ENCODE results near the gene GRID2.
"Not testable (repeated sequence)": the region's sequence is repeated elsewhere in the genome, so short reads cannot be mapped to it uniquely, and the experiment has no call there.

The GRID2 gene

DNA sequence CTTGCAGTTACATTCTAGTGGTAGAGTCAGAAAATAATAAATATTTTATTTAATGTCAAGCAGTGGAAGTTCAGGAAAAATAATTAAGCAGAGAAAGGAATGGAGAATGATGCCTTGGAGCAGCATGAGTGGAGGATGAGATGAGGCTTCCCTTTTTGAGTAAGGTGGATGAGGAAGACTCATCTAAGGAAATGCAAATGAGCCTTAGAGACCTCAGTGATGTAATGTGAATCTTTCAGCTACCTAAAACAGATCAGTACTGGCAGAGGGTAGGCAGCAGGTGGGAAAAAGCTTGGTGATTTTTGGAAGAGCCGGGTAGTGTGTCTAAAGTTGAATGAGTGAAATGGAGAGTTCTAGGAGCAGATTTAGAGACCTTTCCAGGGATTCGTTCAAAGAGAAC, 118.2 kb downstream of the GRID2 start:
- no peaks in the 10 kb centered on the region for H4K20me1 ChIP-seq
- no peak overlapping the region for H3K4me3 ChIP-seq
- no peak overlapping the region for H3K4me2 ChIP-seq
- H3K27ac ChIP-seq, result no peak overlapping the region
- no peak for TF ChIP-seq Cebpa-rat (IDR thresholded peaks at IDR 0.05)
- H3K9me3 ChIP-seq, result no peaks in the 10 kb centered on the region
- no peak overlapping the region for H3K9ac ChIP-seq
- H3K36me3 ChIP-seq, result no peaks in the 10 kb centered on the region
- no peaks in the 10 kb centered on the region for H3K27me3 ChIP-seq
- no peaks in the 10 kb centered on the region for H3K4me1 ChIP-seq

DNA sequence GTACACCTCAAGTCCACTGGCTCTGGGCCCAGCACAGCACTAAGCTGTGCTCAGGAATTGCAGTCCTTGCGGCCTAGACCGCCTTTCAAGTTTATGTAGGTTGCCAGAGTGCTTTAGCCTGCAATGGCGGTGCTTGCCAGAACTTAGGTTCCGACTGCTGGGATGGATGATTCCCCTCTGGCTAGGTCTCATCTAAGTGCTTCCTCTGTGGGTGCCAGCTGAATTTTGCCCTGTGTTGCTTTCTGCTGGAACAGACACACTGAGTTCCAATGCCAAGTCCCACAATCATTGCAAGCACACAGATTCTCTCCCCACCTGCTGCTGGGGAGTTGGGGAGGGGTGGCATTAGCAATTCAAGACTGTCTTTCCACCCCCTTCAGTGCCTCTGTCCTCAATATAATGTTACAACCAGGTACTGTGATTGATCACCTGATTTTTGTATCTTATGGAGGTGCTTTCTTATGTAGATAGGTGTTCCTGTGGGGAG, 129.5 kb downstream of the GRID2 start:
- Histone ChIP-seq H3K9me3 (no peaks in the 10 kb centered on the region), H3K27ac (no peak overlapping the region), H3K36me3 (no peaks in the 10 kb centered on the region), H4K20me1 (no peaks in the 10 kb centered on the region), H3K4me1 (no peaks in the 10 kb centered on the region), H3K4me2 (no peak overlapping the region), H3K27me3 (no peaks in the 10 kb centered on the region), H3K4me3 (no peak overlapping the region), H3K9ac (no peak overlapping the region)
- no peak for TF ChIP-seq Cebpa-rat (IDR thresholded peaks at IDR 0.05)

DNA sequence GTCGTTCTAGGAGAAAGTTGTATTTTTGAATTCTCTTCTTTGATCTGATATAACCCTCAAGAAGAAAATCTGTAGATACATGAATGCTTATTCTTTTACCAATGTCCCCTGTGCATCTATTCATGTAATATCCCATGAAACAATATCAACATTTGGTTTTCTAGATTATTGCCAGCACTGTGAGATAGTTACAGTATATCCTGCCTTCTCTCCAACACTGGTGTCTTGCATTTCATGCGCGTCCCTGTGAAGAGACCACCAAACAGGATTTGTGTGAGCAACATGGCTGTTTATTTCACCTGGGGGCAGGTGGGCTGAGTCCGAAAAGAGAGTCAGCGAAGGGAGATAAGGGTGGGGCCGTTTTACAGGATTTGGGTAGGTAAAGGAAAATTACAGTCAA, 135.0 kb downstream of the GRID2 start:
- not testable (repeated sequence) for H3K27ac ChIP-seq, H3K9me3 ChIP-seq, H3K4me1 ChIP-seq, H3K4me3 ChIP-seq, H3K27me3 ChIP-seq, H3K9ac ChIP-seq, H3K4me2 ChIP-seq, H3K36me3 ChIP-seq, H4K20me1 ChIP-seq

DNA sequence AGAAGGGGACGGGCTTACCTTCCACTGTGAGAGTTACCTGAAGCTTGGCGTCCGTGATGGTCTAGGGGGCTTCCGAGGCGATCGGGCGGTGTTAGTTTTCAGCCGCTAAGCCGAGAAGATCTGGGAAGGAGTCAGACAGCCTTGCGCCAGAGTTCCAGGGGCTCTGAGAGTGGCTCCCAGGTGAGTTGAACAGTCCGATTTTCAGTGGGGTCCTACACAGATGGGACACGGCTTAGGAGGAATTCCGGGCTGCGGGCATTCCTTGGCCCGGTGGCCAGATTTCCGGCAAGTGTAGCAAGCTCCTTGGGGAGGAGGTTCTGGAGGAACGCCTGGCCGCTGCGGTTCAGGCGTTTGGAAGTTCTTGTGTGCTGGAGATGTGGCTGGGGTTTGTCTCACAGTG, 138.4 kb downstream of the GRID2 start:
- H4K20me1 ChIP-seq, H3K36me3 ChIP-seq, H3K27ac ChIP-seq, H3K27me3 ChIP-seq, H3K4me1 ChIP-seq, H3K9ac ChIP-seq, H3K9me3 ChIP-seq, H3K4me2 ChIP-seq, H3K4me3 ChIP-seq: not testable (repeated sequence)

DNA sequence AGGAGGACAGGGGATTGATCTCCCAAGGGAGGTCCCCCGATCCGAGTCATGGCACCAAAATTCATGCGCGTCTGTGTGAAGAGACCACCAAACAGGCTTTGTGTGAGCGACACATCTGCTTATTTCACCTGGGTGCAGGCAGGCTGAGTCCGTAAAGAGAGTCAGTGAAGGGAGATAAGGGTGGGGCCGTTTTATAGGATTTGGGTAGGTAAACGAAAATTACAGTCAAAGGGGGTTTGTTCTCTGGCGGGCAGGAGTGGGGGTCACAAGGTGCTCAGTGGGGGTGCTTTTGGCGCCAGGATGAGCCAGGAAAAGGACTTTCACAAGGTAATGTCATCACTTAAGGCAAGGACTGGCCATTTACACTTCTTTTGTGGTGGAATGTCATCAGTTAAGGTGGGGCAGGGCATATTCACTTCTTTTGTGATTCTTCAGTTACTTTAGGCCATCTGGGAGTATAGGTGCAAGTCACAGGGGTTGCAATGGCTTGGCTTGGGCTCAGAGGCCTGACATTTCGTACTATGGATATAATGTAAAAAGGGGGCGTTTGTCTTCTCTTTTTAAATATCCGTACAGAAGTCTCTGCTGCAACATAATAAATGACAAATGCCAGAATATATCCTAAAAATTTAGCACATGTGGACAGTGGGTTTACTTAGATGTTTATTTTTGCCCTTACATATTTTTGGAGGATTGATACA, 140.5 kb downstream of the GRID2 start:
- H3K4me1 ChIP-seq, H4K20me1 ChIP-seq, H3K9me3 ChIP-seq, H3K27ac ChIP-seq, H3K4me2 ChIP-seq, H3K27me3 ChIP-seq, H3K4me3 ChIP-seq, H3K9ac ChIP-seq, H3K36me3 ChIP-seq: not testable (repeated sequence)

DNA sequence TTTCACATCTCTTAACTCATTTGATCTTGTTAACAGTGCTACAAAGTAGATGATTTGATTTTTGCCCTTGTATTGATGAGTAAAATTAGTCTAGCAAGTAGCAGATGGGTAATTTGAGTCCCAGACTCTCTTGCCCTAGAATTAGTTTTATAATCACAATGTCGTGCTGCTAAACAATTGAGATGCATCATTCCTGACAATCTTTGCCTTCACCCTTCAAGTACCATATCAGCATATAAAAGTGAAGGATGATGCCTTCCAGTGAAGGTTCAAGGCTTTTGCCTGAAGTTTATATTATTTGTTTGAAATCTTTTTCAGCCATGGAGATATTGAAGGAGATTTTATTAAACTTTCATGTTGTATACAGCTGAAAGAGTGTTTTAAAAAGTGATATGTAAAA, 141.4 kb downstream of the GRID2 start:
- Histone ChIP-seq H4K20me1 (no peaks in the 10 kb centered on the region), H3K4me3 (no peak overlapping the region), H3K27me3 (no peaks in the 10 kb centered on the region), H3K9me3 (no peaks in the 10 kb centered on the region), H3K4me2 (no peak overlapping the region), H3K27ac (no peak overlapping the region), H3K4me1 (no peaks in the 10 kb centered on the region), H3K9ac (no peak overlapping the region), H3K36me3 (no peaks in the 10 kb centered on the region)
- TF ChIP-seq Cebpa-rat (IDR thresholded peaks at IDR 0.05), result no peak

DNA sequence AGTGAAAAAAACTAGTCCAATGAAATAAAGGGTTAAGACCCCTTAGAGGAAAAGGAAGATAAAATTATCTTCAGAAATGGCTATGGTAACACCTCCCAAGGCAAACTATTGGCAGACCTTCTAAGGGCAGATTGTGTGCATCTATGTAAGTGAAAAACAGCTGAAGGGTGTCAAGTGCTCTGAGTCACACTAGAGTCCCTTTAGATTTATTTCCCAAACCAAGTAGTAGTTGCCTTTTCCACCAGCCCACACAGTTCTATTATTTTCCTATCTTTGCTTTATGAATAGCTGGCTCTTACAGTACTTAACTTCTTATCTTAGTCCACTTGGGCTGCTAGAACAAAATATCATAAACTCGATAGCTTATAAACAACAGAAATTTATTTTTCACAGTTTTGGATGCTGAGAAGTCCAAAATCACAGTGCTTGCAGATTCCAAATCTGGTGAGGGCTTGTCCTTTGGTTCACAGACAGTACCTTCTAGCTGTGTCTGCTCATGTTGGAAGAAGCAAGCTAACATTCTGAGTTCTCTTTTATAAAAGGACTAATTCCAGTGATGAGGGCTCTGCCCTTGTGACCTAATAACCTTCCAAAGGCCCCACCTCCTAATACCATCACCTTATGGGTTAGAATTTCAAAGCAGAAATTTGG, 143.6 kb downstream of the GRID2 start:
- Histone ChIP-seq H3K4me2 (no peak overlapping the region), H3K27me3 (no peaks in the 10 kb centered on the region), H3K9ac (no peak overlapping the region), H4K20me1 (no peaks in the 10 kb centered on the region), H3K27ac (no peak overlapping the region), H3K4me1 (no peaks in the 10 kb centered on the region), H3K4me3 (no peak overlapping the region), H3K36me3 (no peaks in the 10 kb centered on the region), H3K9me3 (no peaks in the 10 kb centered on the region)
- no peak for TF ChIP-seq Cebpa-rat (IDR thresholded peaks at IDR 0.05)

DNA sequence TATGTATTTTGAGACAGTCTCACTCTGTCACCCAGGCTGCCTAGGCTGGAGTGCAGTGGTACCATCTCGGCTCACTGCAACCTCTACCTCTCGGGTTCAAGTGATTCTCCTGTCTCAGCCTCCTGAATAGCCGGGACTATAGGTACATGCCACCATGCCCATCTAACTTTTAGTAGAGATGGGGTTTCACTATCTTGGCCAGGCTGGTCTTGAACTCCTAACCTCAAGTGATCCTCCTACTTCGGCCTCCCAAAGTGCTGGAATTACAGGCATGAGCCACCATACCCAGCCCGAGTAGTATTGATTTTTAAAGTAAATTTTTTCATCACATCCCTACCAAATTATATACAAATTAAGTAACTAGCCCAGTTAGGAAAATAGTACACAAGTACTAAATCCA, 144.4 kb downstream of the GRID2 start:
- H3K9me3 ChIP-seq, H3K36me3 ChIP-seq, H3K4me2 ChIP-seq, H4K20me1 ChIP-seq, H3K27ac ChIP-seq, H3K9ac ChIP-seq, H3K27me3 ChIP-seq, H3K4me3 ChIP-seq, H3K4me1 ChIP-seq: not testable (repeated sequence)

DNA sequence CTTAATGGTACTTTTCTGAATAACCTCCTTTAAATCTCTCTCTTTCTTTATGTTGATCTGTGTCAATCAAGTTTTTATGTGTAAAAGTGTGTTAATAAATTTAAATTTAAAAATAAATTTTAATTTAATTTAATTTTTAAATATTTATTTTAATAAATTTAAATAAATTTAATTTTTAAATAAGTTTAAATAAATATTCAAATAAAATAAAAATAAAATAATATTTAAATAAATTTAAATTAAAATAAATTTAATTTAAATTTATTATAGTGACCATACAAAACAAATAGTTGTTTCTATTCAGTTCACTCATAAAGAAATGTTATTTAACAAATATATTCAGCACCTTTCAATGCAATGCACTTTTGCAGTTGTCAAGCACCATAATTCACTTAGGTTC, 146.9 kb downstream of the GRID2 start:
- Histone ChIP-seq H3K4me1 (no peaks in the 10 kb centered on the region), H3K9me3 (no peaks in the 10 kb centered on the region), H4K20me1 (no peaks in the 10 kb centered on the region), H3K27me3 (no peaks in the 10 kb centered on the region), H3K4me3 (no peak overlapping the region), H3K4me2 (no peak overlapping the region), H3K27ac (no peak overlapping the region), H3K36me3 (no peaks in the 10 kb centered on the region), H3K9ac (no peak overlapping the region)
- TF ChIP-seq Cebpa-rat (IDR thresholded peaks at IDR 0.05), result no peak

DNA sequence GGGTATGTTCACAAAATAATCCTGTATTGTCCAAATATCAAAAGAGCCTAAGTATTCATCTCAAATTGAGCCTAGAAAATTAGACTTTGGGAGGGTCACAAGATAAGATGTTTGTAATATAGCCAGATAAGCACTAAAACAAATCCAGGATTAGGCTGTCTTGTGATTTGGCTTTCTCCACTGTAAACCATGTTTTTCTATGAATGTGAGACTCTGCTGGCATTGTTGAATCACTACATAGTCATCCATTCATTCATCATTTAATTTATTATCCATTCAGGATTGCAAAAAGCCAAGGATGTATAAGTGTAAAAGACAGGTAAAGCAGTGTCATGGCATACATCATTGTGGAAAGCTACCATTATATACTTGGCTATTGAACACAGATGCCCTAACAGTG, 148.0 kb downstream of the GRID2 start:
- H3K4me2 ChIP-seq, result no peak overlapping the region
- no peaks in the 10 kb centered on the region for H3K27me3 ChIP-seq
- no peaks in the 10 kb centered on the region for H3K36me3 ChIP-seq
- no peak overlapping the region for H3K9ac ChIP-seq
- H3K4me1 ChIP-seq, result no peaks in the 10 kb centered on the region
- H4K20me1 ChIP-seq, result no peaks in the 10 kb centered on the region
- H3K27ac ChIP-seq, result no peak overlapping the region
- H3K4me3 ChIP-seq, result no peak overlapping the region
- no peaks in the 10 kb centered on the region for H3K9me3 ChIP-seq
- TF ChIP-seq Cebpa-rat (IDR thresholded peaks at IDR 0.05), result no peak

DNA sequence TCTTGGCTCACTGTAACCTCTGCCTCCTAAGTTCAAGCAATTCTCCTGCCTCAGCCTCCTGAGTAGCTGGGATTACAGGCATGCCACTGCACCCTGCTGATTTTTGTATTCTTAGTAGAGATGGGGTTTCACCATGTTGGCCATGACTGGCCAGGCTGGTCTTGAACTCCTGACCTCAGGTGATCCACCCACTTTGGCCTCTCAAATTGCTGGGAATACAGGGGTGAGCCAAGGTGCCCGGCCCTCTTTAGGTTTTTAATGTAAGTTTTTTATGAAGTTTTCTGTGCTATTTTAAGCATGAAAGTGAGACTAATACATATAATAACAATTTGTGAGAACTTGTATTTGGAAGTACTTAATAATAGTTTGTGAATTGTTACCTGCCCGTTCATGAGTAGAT, 148.6 kb downstream of the GRID2 start:
- not testable (repeated sequence) for H3K9me3 ChIP-seq, H3K27me3 ChIP-seq, H3K36me3 ChIP-seq, H4K20me1 ChIP-seq, H3K4me3 ChIP-seq, H3K4me1 ChIP-seq, H3K4me2 ChIP-seq, H3K27ac ChIP-seq, H3K9ac ChIP-seq

Measured in BLaER1 (cell line).